ENCODE measurements around the gene KCNQ4. TPM values are rescaled to one million over a fixed set of nuclear protein-coding genes. Genes with fewer than 3 reads are reported as not detected.
A peak's percentile ranks its signal among the peaks of the same experiment; 100 is the strongest.

Gene KCNQ4
- polyA plus RNA-seq, 1 donor = 2.2 TPM

GRCh38 chr1:40777224-40777970 lies 6.2 kb upstream of the KCNQ4 start:
- Histone ChIP-seq H3K9me3 (ENCODE audit: control insufficient read depth, low read depth, low read length) (peaks cover 7% of the 10 kb centered on the region), H3K36me3 (ENCODE audit: control insufficient read depth, insufficient read depth, low read length) (peaks cover 9% of the 10 kb centered on the region), H3K4me3 (ENCODE audit: low read length) (no peak overlapping the region), H3K27me3 (ENCODE audit: control insufficient read depth, insufficient read depth, low read length) (peaks cover 9% of the 10 kb centered on the region), H3K27ac (ENCODE audit: low read length) (no peak overlapping the region), H3K4me1 (ENCODE audit: control insufficient read depth, insufficient read depth, low read length) (peaks cover 8% of the 10 kb centered on the region)
- no peak for DNase-seq
- 100% methylated on average over 1 of the region's 2 CpGs for WGBS (ENCODE audit: insufficient coverage, low lambda C conversion rate)

DNA sequence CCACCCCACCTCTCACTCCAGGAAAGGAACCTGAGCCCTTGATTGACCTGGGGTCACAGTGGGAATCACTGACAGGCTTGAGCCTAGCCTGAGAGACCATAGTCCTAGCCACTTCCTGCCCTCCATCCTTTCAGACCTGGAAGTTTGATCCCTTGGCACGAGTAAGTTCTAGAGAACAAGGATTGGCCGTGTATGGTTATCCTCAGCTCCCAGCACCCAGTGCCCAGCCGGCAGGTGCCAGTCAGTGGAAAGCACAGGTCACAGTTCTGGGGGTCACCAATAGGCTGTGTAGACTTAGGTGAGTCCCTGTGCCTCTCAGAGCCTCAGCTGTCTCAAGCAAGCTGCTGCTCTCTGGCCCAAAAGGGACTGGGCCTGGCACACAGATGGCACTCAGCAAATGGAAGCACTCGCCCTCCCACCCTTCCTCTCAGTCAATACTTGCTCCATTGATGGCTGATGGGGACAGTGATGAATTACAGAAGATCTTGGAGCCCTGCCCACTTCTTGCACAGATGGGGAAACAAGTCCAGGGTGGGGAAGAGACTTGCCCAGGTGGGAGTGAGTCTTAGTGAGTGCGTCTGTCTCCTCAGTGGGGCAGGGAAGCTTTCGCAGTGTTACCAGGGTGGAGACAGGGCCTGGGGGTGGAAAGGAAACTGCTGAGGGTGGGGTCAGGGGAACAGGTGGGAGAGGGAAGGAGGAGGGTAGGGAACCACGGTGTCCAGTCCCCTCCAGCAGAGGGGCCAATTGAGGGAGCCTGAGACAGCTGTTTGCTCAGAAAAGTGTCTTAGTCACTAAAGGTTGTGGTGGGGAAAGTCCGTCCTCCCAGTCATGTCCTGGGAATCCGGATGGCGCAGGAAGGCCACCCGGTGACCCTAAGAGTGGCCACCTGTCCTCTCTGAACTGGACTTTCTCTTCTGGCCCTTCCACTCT lies 2.6 kb upstream of the KCNQ4 start:
- no peak overlapping the region for H3K4me3 ChIP-seq (ENCODE audit: low read length)
- no peak overlapping the region for H3K27ac ChIP-seq (ENCODE audit: low read length)
- DNase-seq = peak in 1 of 2 donors; percentile 25
- H3K4me1 ChIP-seq (ENCODE audit: control insufficient read depth, insufficient read depth, low read length) = peaks cover 8% of the 10 kb centered on the region
- peaks cover 8% of the 10 kb centered on the region for H3K36me3 ChIP-seq (ENCODE audit: control insufficient read depth, insufficient read depth, low read length)
- peaks cover 7% of the 10 kb centered on the region for H3K9me3 ChIP-seq (ENCODE audit: control insufficient read depth, low read depth, low read length)
- peaks cover 34% of the 10 kb centered on the region for H3K27me3 ChIP-seq (ENCODE audit: control insufficient read depth, insufficient read depth, low read length)
- WGBS (ENCODE audit: insufficient coverage, low lambda C conversion rate) = no CpG with 5 or more reads among the region's 11 CpGs

DNA sequence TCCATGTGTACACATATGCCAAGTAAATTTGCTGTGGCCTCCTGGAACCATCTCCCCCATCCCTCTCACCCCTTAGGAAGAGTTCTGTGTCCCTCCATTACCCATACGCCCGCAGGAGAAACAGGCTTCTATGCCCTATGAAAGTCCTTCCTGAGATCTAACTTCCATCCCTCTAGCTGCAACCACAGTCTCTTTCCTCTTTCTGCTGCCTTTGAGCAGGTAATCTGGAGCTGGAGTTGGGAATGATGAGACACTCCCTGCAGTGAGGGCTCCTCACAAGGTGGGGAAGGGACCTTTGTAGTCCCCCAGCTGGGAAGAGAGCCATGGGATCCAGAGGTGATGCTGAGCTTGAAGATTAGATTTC lies 2.0 kb upstream of the KCNQ4 start:
- peaks cover 35% of the 10 kb centered on the region for H3K27me3 ChIP-seq (ENCODE audit: control insufficient read depth, insufficient read depth, low read length)
- H3K27ac ChIP-seq (ENCODE audit: low read length) = no peak overlapping the region
- WGBS (ENCODE audit: insufficient coverage, low lambda C conversion rate) = no CpG with 5 or more reads among the region's 2 CpGs
- peaks cover 8% of the 10 kb centered on the region for H3K4me1 ChIP-seq (ENCODE audit: control insufficient read depth, insufficient read depth, low read length)
- H3K36me3 ChIP-seq (ENCODE audit: control insufficient read depth, insufficient read depth, low read length) = peaks cover 2% of the 10 kb centered on the region
- no peak overlapping the region for H3K4me3 ChIP-seq (ENCODE audit: low read length)
- H3K9me3 ChIP-seq (ENCODE audit: control insufficient read depth, low read depth, low read length) = peaks cover 3% of the 10 kb centered on the region
- DNase-seq = no peak

GRCh38 chr1:40782371-40782956 lies 1.1 kb upstream of the KCNQ4 start:
- DNase-seq = peak in 1 of 2 donors; percentile 47
- Histone ChIP-seq H3K9me3 (ENCODE audit: control insufficient read depth, low read depth, low read length) (no peaks in the 10 kb centered on the region), H3K4me3 (ENCODE audit: low read length) (no peak overlapping the region), H3K27me3 (ENCODE audit: control insufficient read depth, insufficient read depth, low read length) (peaks cover 35% of the 10 kb centered on the region), H3K4me1 (ENCODE audit: control insufficient read depth, insufficient read depth, low read length) (peaks cover 8% of the 10 kb centered on the region), H3K36me3 (ENCODE audit: control insufficient read depth, insufficient read depth, low read length) (peaks cover 2% of the 10 kb centered on the region), H3K27ac (ENCODE audit: low read length) (no peak overlapping the region)
- WGBS (ENCODE audit: insufficient coverage, low lambda C conversion rate) = no CpG with 5 or more reads among the region's 20 CpGs

DNA sequence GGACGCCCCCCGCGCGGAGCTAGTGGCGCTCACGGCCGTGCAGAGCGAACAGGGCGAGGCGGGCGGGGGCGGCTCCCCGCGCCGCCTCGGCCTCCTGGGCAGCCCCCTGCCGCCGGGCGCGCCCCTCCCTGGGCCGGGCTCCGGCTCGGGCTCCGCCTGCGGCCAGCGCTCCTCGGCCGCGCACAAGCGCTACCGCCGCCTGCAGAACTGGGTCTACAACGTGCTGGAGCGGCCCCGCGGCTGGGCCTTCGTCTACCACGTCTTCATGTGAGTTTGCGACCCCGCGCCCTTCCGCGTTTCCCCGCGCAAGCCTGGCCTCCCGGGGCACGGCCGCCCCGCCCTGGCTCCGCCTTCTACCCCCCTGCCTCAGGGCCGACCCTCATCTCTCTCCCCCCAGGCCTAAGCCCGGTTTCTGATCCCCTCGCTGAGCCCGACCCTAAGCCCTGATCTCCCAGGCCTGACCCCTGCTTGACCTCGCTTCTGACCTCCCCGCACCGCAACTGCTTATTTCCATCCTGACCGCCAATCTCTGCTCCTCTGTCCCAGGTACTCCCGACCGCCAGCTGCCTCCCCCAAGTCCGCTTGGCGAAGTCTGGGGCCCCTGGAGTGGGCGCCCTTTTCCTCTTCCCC lies 669 bp downstream of the KCNQ4 start:
- Histone ChIP-seq H3K36me3 (ENCODE audit: control insufficient read depth, insufficient read depth, low read length) (no peaks in the 10 kb centered on the region), H3K9me3 (ENCODE audit: control insufficient read depth, low read depth, low read length) (no peaks in the 10 kb centered on the region), H3K27ac (ENCODE audit: low read length) (no peak overlapping the region), H3K4me3 (ENCODE audit: low read length) (peak overlapping the region; percentile 18), H3K27me3 (ENCODE audit: control insufficient read depth, insufficient read depth, low read length) (peaks cover 35% of the 10 kb centered on the region), H3K4me1 (ENCODE audit: control insufficient read depth, insufficient read depth, low read length) (peaks cover 8% of the 10 kb centered on the region)
- DNase-seq = no peak
- no CpG with 5 or more reads among the region's 63 CpGs for WGBS (ENCODE audit: insufficient coverage, low lambda C conversion rate)

GRCh38 chr1:40784771-40785151 lies 1.2 kb downstream of the KCNQ4 start:
- WGBS (ENCODE audit: insufficient coverage, low lambda C conversion rate) = no CpG with 5 or more reads among the region's 10 CpGs
- peak overlapping the region; percentile 18 for H3K4me3 ChIP-seq (ENCODE audit: low read length)
- DNase-seq = no peak
- peaks cover 35% of the 10 kb centered on the region for H3K27me3 ChIP-seq (ENCODE audit: control insufficient read depth, insufficient read depth, low read length)
- H3K36me3 ChIP-seq (ENCODE audit: control insufficient read depth, insufficient read depth, low read length) = no peaks in the 10 kb centered on the region
- no peak overlapping the region for H3K27ac ChIP-seq (ENCODE audit: low read length)
- no peaks in the 10 kb centered on the region for H3K9me3 ChIP-seq (ENCODE audit: control insufficient read depth, low read depth, low read length)
- peaks cover 8% of the 10 kb centered on the region for H3K4me1 ChIP-seq (ENCODE audit: control insufficient read depth, insufficient read depth, low read length)

DNA sequence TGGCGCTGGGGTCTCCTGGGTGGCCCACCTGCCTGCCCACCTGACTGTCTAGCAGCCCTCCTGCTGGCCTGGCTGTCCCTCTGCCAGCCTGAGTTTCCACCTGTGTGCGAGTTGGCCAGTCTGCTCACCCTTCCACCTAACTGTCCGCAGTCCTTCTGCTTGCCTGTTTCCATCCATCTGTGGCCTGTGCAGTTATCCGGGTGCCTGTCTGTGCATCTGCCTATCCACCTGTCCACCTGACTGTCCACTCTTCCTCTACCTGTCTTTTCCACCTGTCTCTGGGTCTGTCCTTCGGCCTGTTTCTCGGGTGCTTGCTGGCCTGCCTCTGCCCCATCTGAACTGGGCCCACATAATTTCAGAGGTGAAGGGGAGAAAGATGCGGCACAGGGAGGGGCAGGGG lies 1.9 kb downstream of the KCNQ4 start:
- no peak for DNase-seq
- Histone ChIP-seq H3K27ac (ENCODE audit: low read length) (no peak overlapping the region), H3K9me3 (ENCODE audit: control insufficient read depth, low read depth, low read length) (no peaks in the 10 kb centered on the region), H3K36me3 (ENCODE audit: control insufficient read depth, insufficient read depth, low read length) (no peaks in the 10 kb centered on the region), H3K27me3 (ENCODE audit: control insufficient read depth, insufficient read depth, low read length) (peaks cover 35% of the 10 kb centered on the region), H3K4me1 (ENCODE audit: control insufficient read depth, insufficient read depth, low read length) (peaks cover 8% of the 10 kb centered on the region), H3K4me3 (ENCODE audit: low read length) (no peak overlapping the region)
- WGBS (ENCODE audit: insufficient coverage, low lambda C conversion rate) = 100% methylated on average over 1 of the region's 7 CpGs

- no peak for DNase-seq
- no peak overlapping the region for H3K4me3 ChIP-seq (ENCODE audit: low read length)
- H3K27me3 ChIP-seq (ENCODE audit: control insufficient read depth, insufficient read depth, low read length) = peaks cover 35% of the 10 kb centered on the region
- peaks cover 8% of the 10 kb centered on the region for H3K4me1 ChIP-seq (ENCODE audit: control insufficient read depth, insufficient read depth, low read length)
- H3K36me3 ChIP-seq (ENCODE audit: control insufficient read depth, insufficient read depth, low read length) = no peaks in the 10 kb centered on the region
- H3K27ac ChIP-seq (ENCODE audit: low read length) = no peak overlapping the region
- no peaks in the 10 kb centered on the region for H3K9me3 ChIP-seq (ENCODE audit: control insufficient read depth, low read depth, low read length)
- no CpG with 5 or more reads among the region's 9 CpGs for WGBS (ENCODE audit: insufficient coverage, low lambda C conversion rate)
Observed at GRCh38 chr1:40786171-40786994, 2.8 kb downstream of the KCNQ4 start.

GRCh38 chr1:40786995-40787705 lies 3.6 kb downstream of the KCNQ4 start:
- Histone ChIP-seq H3K36me3 (ENCODE audit: control insufficient read depth, insufficient read depth, low read length) (no peaks in the 10 kb centered on the region), H3K27ac (ENCODE audit: low read length) (no peak overlapping the region), H3K27me3 (ENCODE audit: control insufficient read depth, insufficient read depth, low read length) (peaks cover 29% of the 10 kb centered on the region), H3K4me1 (ENCODE audit: control insufficient read depth, insufficient read depth, low read length) (peaks cover 8% of the 10 kb centered on the region), H3K9me3 (ENCODE audit: control insufficient read depth, low read depth, low read length) (no peaks in the 10 kb centered on the region), H3K4me3 (ENCODE audit: low read length) (no peak overlapping the region)
- no peak for DNase-seq
- no CpG with 5 or more reads among the region's 9 CpGs for WGBS (ENCODE audit: insufficient coverage, low lambda C conversion rate)

All from large intestine (tissue), 3 donors.